Neuron (in vitro differentiated cells): Measurements from ENCODE around the gene ASGR2.
"Not testable (repeated sequence)": the region's sequence is repeated elsewhere in the genome, so short reads cannot be mapped to it uniquely, and the experiment has no call there.

Experiments used
- H2AFZ ChIP-seq: one replicate; pipeline ENCODE4 v1.6.1; 2013; ENCODE audit warnings: low read depth, mild to moderate bottlenecking, inconsistent platforms, low read length, moderate library complexity
- H3K27me3 ChIP-seq: one replicate; pipeline ENCODE4 v1.6.1; 2013; ENCODE audit warnings: low read length; ENCODE audit not compliant: insufficient read depth
- H3K36me3 ChIP-seq: one replicate; pipeline ENCODE4 v1.6.1; 2013; ENCODE audit warnings: low read length; ENCODE audit not compliant: insufficient read depth
- H3K4me1 ChIP-seq: one replicate; pipeline ENCODE4 v1.6.1; 2013; ENCODE audit warnings: low read length; ENCODE audit not compliant: insufficient read depth
- H3K4me3 ChIP-seq: 2 replicates; pipeline ENCODE4 v1.5.1; 2013; ENCODE audit warnings: mild to moderate bottlenecking, low read length, moderate library complexity
- H3K9me3 ChIP-seq: one replicate; pipeline ENCODE4 v1.6.1; 2013; ENCODE audit warnings: low read length

The ASGR2 gene

GRCh38 chr17:7101531-7101930 is 13.1 kb downstream of the ASGR2 start:
- H3K27me3 ChIP-seq, result peaks cover 10% of the 10 kb centered on the region
- no peak overlapping the region for H3K4me3 ChIP-seq
- peaks cover 1% of the 10 kb centered on the region for H3K9me3 ChIP-seq
- H2AFZ ChIP-seq, result no peak overlapping the region
- no peaks in the 10 kb centered on the region for H3K36me3 ChIP-seq
- H3K4me1 ChIP-seq, result no peaks in the 10 kb centered on the region

- H3K9me3 ChIP-seq, H3K4me1 ChIP-seq, H2AFZ ChIP-seq, H3K4me3 ChIP-seq, H3K27me3 ChIP-seq, H3K36me3 ChIP-seq: not testable (repeated sequence)
These were observed 13.8 kb downstream of the ASGR2 start for GRCh38 chr17:7100641-7101379.

- Histone ChIP-seq H3K27me3 (peaks cover 10% of the 10 kb centered on the region), H3K4me3 (no peak overlapping the region), H2AFZ (no peak overlapping the region), H3K9me3 (peaks cover 1% of the 10 kb centered on the region), H3K4me1 (no peaks in the 10 kb centered on the region), H3K36me3 (no peaks in the 10 kb centered on the region)
These were observed 15.7 kb downstream of the ASGR2 start for GRCh38 chr17:7098802-7099459.

GRCh38 chr17:7097940-7098339 is 16.7 kb downstream of the ASGR2 start:
- Histone ChIP-seq H3K4me3 (no peak overlapping the region), H3K4me1 (no peaks in the 10 kb centered on the region), H3K9me3 (peaks cover 1% of the 10 kb centered on the region), H3K27me3 (peaks cover 7% of the 10 kb centered on the region), H3K36me3 (no peaks in the 10 kb centered on the region), H2AFZ (no peak overlapping the region)

- H3K9me3 ChIP-seq, result peaks cover 1% of the 10 kb centered on the region
- H3K27me3 ChIP-seq, result no peaks in the 10 kb centered on the region
- no peak overlapping the region for H2AFZ ChIP-seq
- no peak overlapping the region for H3K4me3 ChIP-seq
- no peaks in the 10 kb centered on the region for H3K4me1 ChIP-seq
- H3K36me3 ChIP-seq, result no peaks in the 10 kb centered on the region
These were observed 19.0 kb downstream of the ASGR2 start for GRCh38 chr17:7095625-7096024.

GRCh38 chr17:7094652-7095019 is 20.0 kb downstream of the ASGR2 start:
- no peak overlapping the region for H3K4me3 ChIP-seq
- no peaks in the 10 kb centered on the region for H3K4me1 ChIP-seq
- peaks cover 1% of the 10 kb centered on the region for H3K9me3 ChIP-seq
- H2AFZ ChIP-seq, result no peak overlapping the region
- no peaks in the 10 kb centered on the region for H3K36me3 ChIP-seq
- H3K27me3 ChIP-seq, result no peaks in the 10 kb centered on the region

- not testable (repeated sequence) for H3K4me3 ChIP-seq, H3K36me3 ChIP-seq, H3K27me3 ChIP-seq, H3K4me1 ChIP-seq, H3K9me3 ChIP-seq, H2AFZ ChIP-seq
These were observed 23.2 kb downstream of the ASGR2 start for GRCh38 chr17:7091311-7092005.

GRCh38 chr17:7089570-7089969 is 25.1 kb downstream of the ASGR2 start:
- H2AFZ ChIP-seq, H3K9me3 ChIP-seq, H3K36me3 ChIP-seq, H3K27me3 ChIP-seq, H3K4me3 ChIP-seq, H3K4me1 ChIP-seq: not testable (repeated sequence)

- not testable (repeated sequence) for H3K36me3 ChIP-seq, H3K4me1 ChIP-seq, H3K9me3 ChIP-seq, H2AFZ ChIP-seq, H3K27me3 ChIP-seq, H3K4me3 ChIP-seq
These were observed 26.2 kb downstream of the ASGR2 start for GRCh38 chr17:7088442-7088841.

- H3K4me3 ChIP-seq, result no peak overlapping the region
- no peak overlapping the region for H2AFZ ChIP-seq
- H3K27me3 ChIP-seq, result no peaks in the 10 kb centered on the region
- peaks cover 4% of the 10 kb centered on the region for H3K4me1 ChIP-seq
- no peaks in the 10 kb centered on the region for H3K36me3 ChIP-seq
- peaks cover 3% of the 10 kb centered on the region for H3K9me3 ChIP-seq
These were observed 30.5 kb downstream of the ASGR2 start for GRCh38 chr17:7084088-7084487.

GRCh38 chr17:7083592-7083991 is 31.0 kb downstream of the ASGR2 start:
- no peaks in the 10 kb centered on the region for H3K36me3 ChIP-seq
- no peak overlapping the region for H3K4me3 ChIP-seq
- H2AFZ ChIP-seq, result no peak overlapping the region
- peaks cover 4% of the 10 kb centered on the region for H3K4me1 ChIP-seq
- H3K9me3 ChIP-seq, result peaks cover 3% of the 10 kb centered on the region
- H3K27me3 ChIP-seq, result no peaks in the 10 kb centered on the region

- H3K9me3 ChIP-seq, result peaks cover 3% of the 10 kb centered on the region
- H2AFZ ChIP-seq, result no peak overlapping the region
- H3K4me1 ChIP-seq, result no peaks in the 10 kb centered on the region
- H3K36me3 ChIP-seq, result no peaks in the 10 kb centered on the region
- no peaks in the 10 kb centered on the region for H3K27me3 ChIP-seq
- no peak overlapping the region for H3K4me3 ChIP-seq
These were observed 33.1 kb downstream of the ASGR2 start for GRCh38 chr17:7081341-7082062.

GRCh38 chr17:7080456-7081041 is 34.1 kb downstream of the ASGR2 start:
- Histone ChIP-seq H3K36me3 (no peaks in the 10 kb centered on the region), H3K4me3 (no peak overlapping the region), H3K4me1 (no peaks in the 10 kb centered on the region)

More at GRCh38 chr17:7080456-7081041, 34.1 kb downstream of the ASGR2 start:
- peaks cover 3% of the 10 kb centered on the region for H3K9me3 ChIP-seq
- no peak overlapping the region for H2AFZ ChIP-seq
- no peaks in the 10 kb centered on the region for H3K27me3 ChIP-seq
